KOPT-K1 (cell line): ENCODE results near the gene REPIN1.
A peak's percentile ranks its signal among the peaks of the same experiment; 100 is the strongest.

Experiments
- H3K27ac ChIP-seq: fragments of 200-600 bp; sonication (generic); 2 replicates; pipeline ENCODE4 v1.5.1; 2016; ENCODE audit warnings: antibody characterized with exemption, mild to moderate bottlenecking, low read depth, low read length; ENCODE audit not compliant: poor library complexity, severe bottlenecking
- H3K36me3 ChIP-seq: fragments of 200-600 bp; sonication (generic); 2 replicates; pipeline ENCODE4 v1.5.1; 2017; ENCODE audit warnings: antibody characterized with exemption, mild to moderate bottlenecking, low read length, moderate library complexity; ENCODE audit not compliant: insufficient read depth
- H3K9me3 ChIP-seq: fragments of 200-600 bp; sonication (generic); 2 replicates; pipeline ENCODE4 v1.5.1; 2017; ENCODE audit warnings: antibody characterized with exemption, low read length, mild to moderate bottlenecking; ENCODE audit not compliant: insufficient read depth, poor library complexity, severe bottlenecking

The REPIN1 gene

GRCh38 chr7:150368096-150368883 lies at the start of gene REPIN1:
TSS of gene REPIN1 (plus strand) at chr7:150368822. CDS start at chr7:150369712, 890 bp downstream.
- Histone ChIP-seq H3K36me3 (peaks cover 27% of the 10 kb centered on the region), H3K27ac (peak within 1 kb of the TSS; percentile 99), H3K9me3 (no peaks in the 10 kb centered on the region)

- H3K27ac ChIP-seq = peak overlapping the region; percentile 99
- no peaks in the 10 kb centered on the region for H3K9me3 ChIP-seq
- H3K36me3 ChIP-seq = peaks cover 21% of the 10 kb centered on the region
These were observed 46.9 kb upstream of the REPIN1 start for GRCh38 chr7:150321788-150322113.

GRCh38 chr7:150322114-150322832 lies 46.3 kb upstream of the REPIN1 start:
- H3K36me3 ChIP-seq = peaks cover 27% of the 10 kb centered on the region
- H3K9me3 ChIP-seq = no peaks in the 10 kb centered on the region
- H3K27ac ChIP-seq = peak overlapping the region; percentile 99

GRCh38 chr7:150322833-150323681 lies 45.6 kb upstream of the REPIN1 start, which contains the start of the genes ACTR3C and LRRC61:
TSS of gene ACTR3C (minus strand) at chr7:150323545. CDS start at chr7:150295296, 28,249 bp downstream.
TSS of gene LRRC61 (plus strand) at chr7:150323355. CDS start at chr7:150336862, 13,507 bp downstream.
- Histone ChIP-seq H3K27ac (peak within 1 kb of the TSS; percentile 99), H3K9me3 (no peaks in the 10 kb centered on the region), H3K36me3 (peaks cover 34% of the 10 kb centered on the region)

GRCh38 chr7:150323682-150324372 lies 44.8 kb upstream of the REPIN1 start:
- Histone ChIP-seq H3K27ac (peak overlapping the region; percentile 99), H3K36me3 (peaks cover 42% of the 10 kb centered on the region), H3K9me3 (no peaks in the 10 kb centered on the region)

- H3K27ac ChIP-seq = peak overlapping the region; percentile 99
- peaks cover 48% of the 10 kb centered on the region for H3K36me3 ChIP-seq
- no peaks in the 10 kb centered on the region for H3K9me3 ChIP-seq
These were observed 44.2 kb upstream of the REPIN1 start for GRCh38 chr7:150324373-150324961.

- no peak overlapping the region for H3K27ac ChIP-seq
- H3K9me3 ChIP-seq = no peaks in the 10 kb centered on the region
- H3K36me3 ChIP-seq = peaks cover 55% of the 10 kb centered on the region
These were observed 43.5 kb upstream of the REPIN1 start for GRCh38 chr7:150325110-150325611.

- H3K27ac ChIP-seq = no peak overlapping the region
- H3K36me3 ChIP-seq = peaks cover 63% of the 10 kb centered on the region
- H3K9me3 ChIP-seq = no peaks in the 10 kb centered on the region
These were observed 42.7 kb upstream of the REPIN1 start for GRCh38 chr7:150325901-150326300.

DNA sequence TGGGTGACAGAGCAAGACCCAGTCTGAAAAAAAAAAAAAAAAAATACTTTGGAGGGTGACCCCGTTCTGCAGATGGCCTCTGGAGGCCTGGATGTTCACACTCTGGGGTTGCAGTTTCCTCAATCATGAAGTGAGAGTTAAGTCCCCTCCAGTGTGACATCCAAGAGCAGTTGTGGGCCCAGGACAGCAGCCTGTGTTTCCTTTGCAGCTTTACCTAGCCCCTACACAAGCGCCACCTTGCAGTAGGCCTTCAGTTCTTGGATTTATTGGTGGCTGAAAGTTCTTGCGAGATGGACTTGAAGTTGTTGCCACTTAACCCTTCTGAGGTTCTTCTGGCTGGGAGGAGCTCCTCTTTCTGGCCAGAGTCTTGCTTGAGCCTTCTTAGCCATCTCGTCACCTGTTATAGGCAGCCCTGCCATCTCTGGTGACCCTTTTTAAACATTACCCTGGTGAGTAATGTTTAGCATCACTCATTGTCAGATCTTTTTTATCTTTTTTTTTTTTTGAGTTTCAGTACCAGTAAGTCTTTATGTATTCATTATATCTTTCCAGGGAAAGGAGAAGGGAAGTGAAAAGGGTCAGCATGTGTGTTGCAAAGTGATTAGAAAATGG lies 41.9 kb upstream of the REPIN1 start:
- peaks cover 71% of the 10 kb centered on the region for H3K36me3 ChIP-seq
- H3K9me3 ChIP-seq = no peaks in the 10 kb centered on the region
- no peak overlapping the region for H3K27ac ChIP-seq

DNA sequence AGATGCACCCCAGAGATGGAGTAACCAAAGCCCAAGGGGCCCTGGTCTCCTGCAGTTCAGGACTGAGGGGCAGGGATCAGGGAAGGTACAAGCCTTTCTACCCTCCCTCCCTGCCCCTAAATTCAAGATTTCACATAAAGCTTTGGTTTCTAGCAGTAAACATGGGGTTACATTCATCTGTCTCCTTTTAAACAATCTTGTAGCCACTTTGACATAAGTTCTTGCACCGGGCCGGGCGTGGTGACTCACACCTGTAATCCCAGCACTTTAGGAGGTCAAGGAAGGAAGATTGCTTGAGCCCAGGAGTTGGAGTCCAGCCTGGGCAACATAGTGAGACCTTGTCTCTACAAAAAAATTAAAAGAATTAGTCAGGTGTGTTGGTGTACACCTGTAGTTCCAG lies 41.3 kb upstream of the REPIN1 start:
- H3K27ac ChIP-seq = no peak overlapping the region
- peaks cover 77% of the 10 kb centered on the region for H3K36me3 ChIP-seq

DNA sequence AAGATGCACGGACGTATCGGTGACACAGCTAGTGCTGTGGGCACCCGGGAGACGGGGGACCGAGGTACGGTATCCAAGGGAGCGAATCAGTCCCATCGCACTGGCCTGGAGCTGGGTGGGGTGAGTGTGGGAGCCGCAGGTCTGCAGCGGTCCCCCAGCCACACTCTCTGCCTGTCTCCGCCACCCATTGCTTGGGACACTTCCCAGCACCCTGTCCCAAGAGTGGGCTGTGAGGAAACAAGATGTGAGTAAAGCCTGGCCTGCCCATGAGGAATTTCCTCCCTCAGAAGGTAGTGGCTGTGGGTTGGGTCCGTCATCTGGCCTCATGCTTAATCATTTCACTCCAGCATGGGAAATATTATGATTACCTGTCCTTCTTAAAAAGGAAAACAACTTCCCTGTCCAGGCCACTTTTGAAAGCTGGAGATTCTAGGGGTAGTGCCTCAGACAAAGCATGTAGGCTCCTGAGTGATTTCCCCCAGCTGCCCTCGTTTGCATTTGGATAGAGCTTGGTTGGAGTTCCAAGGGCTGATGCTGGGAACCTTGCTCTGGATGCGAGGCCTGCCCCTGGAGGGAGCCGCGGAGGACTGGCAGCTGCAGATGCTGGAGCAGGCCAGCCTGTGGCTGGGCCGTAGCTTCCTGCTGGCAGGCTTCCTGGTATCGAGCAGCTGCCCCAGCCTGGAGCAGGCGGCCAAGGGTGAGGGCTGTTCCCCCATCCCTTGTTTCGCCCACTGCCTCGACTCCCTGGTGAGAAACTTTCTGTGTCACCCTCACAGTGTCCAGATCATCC lies 39.1 kb upstream of the REPIN1 start:
- H3K27ac ChIP-seq = no peak overlapping the region
- H3K36me3 ChIP-seq = peaks cover 95% of the 10 kb centered on the region
- H3K9me3 ChIP-seq = no peaks in the 10 kb centered on the region

More for the DNA sequence above, 41.3 kb upstream of the REPIN1 start:
- no peaks in the 10 kb centered on the region for H3K9me3 ChIP-seq

DNA sequence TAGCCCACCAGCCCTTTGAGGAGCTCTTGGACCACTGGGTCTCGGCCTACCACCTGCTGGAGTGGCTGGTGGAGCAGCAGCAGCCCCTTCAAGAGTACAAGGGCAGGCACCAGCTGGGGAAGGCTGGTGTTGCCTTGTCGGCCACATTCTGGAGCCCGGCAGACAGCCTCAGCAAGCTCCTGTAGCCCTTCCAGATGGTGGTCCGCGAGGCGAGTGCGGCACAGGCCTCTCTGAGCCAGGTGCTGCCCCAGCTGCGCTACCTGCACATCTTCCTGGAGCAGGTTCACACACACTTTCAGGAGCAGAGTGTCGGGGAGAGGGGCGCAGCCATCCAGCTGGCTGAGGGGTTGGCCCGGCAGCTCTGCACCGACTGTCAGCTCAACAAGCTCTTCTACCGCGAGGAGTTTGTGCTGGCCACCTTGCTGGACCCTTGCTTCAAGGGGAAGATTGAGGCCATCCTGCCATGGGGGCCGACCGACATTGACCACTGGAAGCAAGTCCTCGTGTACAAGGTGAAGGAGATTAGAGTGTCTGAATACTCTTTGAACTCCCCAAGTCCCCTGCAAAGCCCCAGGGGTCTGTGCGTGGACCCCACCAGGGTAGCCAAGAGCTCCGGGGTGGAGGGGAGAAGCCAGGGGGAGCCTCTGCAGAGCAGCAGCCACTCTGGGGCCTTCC lies 38.3 kb upstream of the REPIN1 start:
- no peaks in the 10 kb centered on the region for H3K9me3 ChIP-seq
- peaks cover 89% of the 10 kb centered on the region for H3K36me3 ChIP-seq
- no peak overlapping the region for H3K27ac ChIP-seq
